Measurements from ENCODE around the gene MT1E. TPM values are rescaled to one million over a fixed set of nuclear protein-coding genes. Genes with fewer than 3 reads are reported as not detected.

The MT1E gene
- total and polyA plus RNA-seq, 2 of the 13 experiments (the other 11 are each of a cell fraction or from before 2014, with no cell fraction given), result 110 to 1,072 TPM

- TF ChIP-seq ZNF276 (CRISPR knock-in tag; IDR thresholded peaks at IDR 0.05; ENCODE audit: low read depth), result 0 out of 2 replicates have a peak, but pooled peaks have one; percentile 4
- 0 out of 2 replicates have a peak, but pooled peaks have one; percentile 11 for TF ChIP-seq ZNF280D (CRISPR knock-in tag; IDR thresholded peaks at IDR 0.05)
- TF ChIP-seq SOX6 (IDR thresholded peaks at IDR 0.05), result no peak
- TF ChIP-seq SOX6 (CRISPR knock-in tag; IDR thresholded peaks at IDR 0.05), result 0 out of 2 replicates have a peak, but pooled peaks have one; percentile 14
- no peak for TF ChIP-seq NFAT5 (CRISPR knock-in tag; IDR thresholded peaks at IDR 0.05)
- 0 out of 2 replicates have a peak, but pooled peaks have one; percentile 34 for TF ChIP-seq ZNF501 (CRISPR knock-in tag; IDR thresholded peaks at IDR 0.05)
Observed at GRCh38 chr16:56577300-56577625, 48.3 kb upstream of the MT1E start (continued).

Measured in HepG2 (cell line).